H1 (cell line): ENCODE measurements around the gene INHA. TPM values are rescaled to one million over a fixed set of nuclear protein-coding genes. Genes with fewer than 3 reads are reported as not detected.
A peak's percentile ranks its signal among the peaks of the same experiment; 100 is the strongest.

Source experiments
- BACH1 ChIP-seq: IDR thresholded peaks from 2 replicates; pipeline ENCODE4 v1.6.1; 2012; ENCODE audit warnings: low read length, improper control_type of control experiment
- CBX5 ChIP-seq: fragments of 300-800, 300-1000 bp; sonication (generic); IDR thresholded peaks from 2 replicates; pipeline ENCODE4 v1.7.1; 2016; ENCODE audit warnings: antibody characterized with exemption, low read length, low read depth
- CHD1 ChIP-seq: IDR thresholded peaks from 2 replicates; pipeline ENCODE4 v1.6.1; 2012; ENCODE audit warnings: low read depth, low read length, improper control_type of control experiment
- EGR1 ChIP-seq: IDR thresholded peaks from 2 replicates; pipeline ENCODE4 v1.6.1; 2011; ENCODE audit warnings: low read depth, low read length, borderline replicate concordance
- EZH2 ChIP-seq: fragments of 200-600 bp; sonication (generic); IDR thresholded peaks from 2 replicates; pipeline ENCODE4 v1.7.1; 2012; ENCODE audit warnings: low read depth, mild to moderate bottlenecking, moderate library complexity, low read length, inconsistent platforms; ENCODE audit not compliant: severe bottlenecking
- HDAC2 ChIP-seq, 2 experiments: fragments of 300-600 bp in 1 of 2; sonication (generic) in 1 of 2; IDR thresholded peaks; 2 replicates each; pipeline ENCODE4 v1.6.1; 2011 to 2012; ENCODE audit warnings: low read depth in 2 of 2, low read length in 2 of 2, mild to moderate bottlenecking in 2 of 2, moderate library complexity in 2 of 2, borderline replicate concordance in 1 of 2, inconsistent platforms in 1 of 2
- JUND ChIP-seq: IDR thresholded peaks from 2 replicates; pipeline ENCODE4 v1.6.1; 2011; ENCODE audit warnings: mild to moderate bottlenecking, improper control_type of control experiment, low read length
- KDM1A ChIP-seq: fragments of 200-600, 300-600 bp; sonication (generic); IDR thresholded peaks from 2 replicates; pipeline ENCODE4 v1.7.1; 2016; ENCODE audit warnings: mild to moderate bottlenecking, low read length, borderline replicate concordance
- KDM4A ChIP-seq: IDR thresholded peaks from one replicate; pipeline ENCODE4 v1.7.1; 2012; ENCODE audit warnings: low read depth, mild to moderate bottlenecking, moderate library complexity, low read length, inconsistent platforms; ENCODE audit not compliant: severe bottlenecking
- MAFK ChIP-seq: IDR thresholded peaks from 2 replicates; pipeline ENCODE4 v1.6.1; 2012; ENCODE audit warnings: low read depth, mild to moderate bottlenecking, improper control_type of control experiment, low read length
- POLR2A ChIP-seq, 2 experiments: IDR thresholded peaks; 1 replicate in 1 of 2; 2 replicates in 1 of 2; pipeline ENCODE4 v1.6.1; 2011; ENCODE audit warnings: low read depth in 2 of 2, low read length in 2 of 2, mild to moderate bottlenecking in 2 of 2; ENCODE audit errors: control extremely low read depth in 1 of 2
- POLR2AphosphoS5 ChIP-seq: IDR thresholded peaks from 2 replicates; pipeline ENCODE4 v1.6.1; 2011; ENCODE audit warnings: low read depth, low read length
- POU5F1 ChIP-seq: IDR thresholded peaks from 2 replicates; pipeline ENCODE4 v1.6.1; 2011; ENCODE audit warnings: low read depth, mild to moderate bottlenecking, low read length, moderate library complexity
- RNF2 ChIP-seq: fragments of 200-900, 300-1000 bp; sonication (generic); IDR thresholded peaks from 2 replicates; pipeline ENCODE4 v1.7.1; 2016; ENCODE audit warnings: borderline replicate concordance, low read depth, mild to moderate bottlenecking, antibody characterized with exemption, low read length; ENCODE audit not compliant: poor library complexity, severe bottlenecking; ENCODE audit errors: missing control alignments
- SAP30 ChIP-seq: fragments of 300-600 bp; sonication (generic); IDR thresholded peaks from 2 replicates; pipeline ENCODE4 v1.7.1; 2012; ENCODE audit warnings: low read length, moderate library complexity, mild to moderate bottlenecking, inconsistent platforms; ENCODE audit not compliant: insufficient read depth, insufficient replicate concordance
- SIN3A ChIP-seq, 2 experiments: IDR thresholded peaks in 1 of 2; conservative IDR thresholded peaks in 1 of 2; 2 replicates each; pipeline ENCODE4 v1.6.1; 2011 to 2012; ENCODE audit warnings: low read length in 2 of 2, improper control_type of control experiment in 1 of 2, low read depth in 1 of 2, mild to moderate bottlenecking in 1 of 2
- SIRT6 ChIP-seq: IDR thresholded peaks from one replicate; pipeline ENCODE4 v1.7.1; 2012; ENCODE audit warnings: low read length, inconsistent platforms
- SIX5 ChIP-seq: IDR thresholded peaks from 2 replicates; pipeline ENCODE4 v1.6.1; 2011; ENCODE audit warnings: mild to moderate bottlenecking, low read depth, low read length
- polyA plus RNA-seq, 7 experiments: library from polyadenylated mRNA; depleted of rRNA in 3 of 7; stranded (reverse) in 5 of 7; unstranded in 2 of 7; fragments of >200 nt in 5 of 7; fragments of 200-250 nt in 2 of 7; gene quantifications; 1 replicate in 5 of 7; 2 replicates in 1 of 7; 4 replicates in 1 of 7; pipeline versions ENCODE4 v1.2.1 to v1.2.3, GENCODE V29; 2011 to 2013; ENCODE audit warnings: missing spikeins in 2 of 7, mixed read lengths in 2 of 7
- total RNA-seq: library from RNA; stranded (reverse); fragmentation: NEBNext Ultra II Directional; extraction: Animal tissue kit (Norgen Biotek cat#: 25700); gene quantifications from 2 replicates; pipeline ENCODE4 v1.2.1, GENCODE V29; 2021
- TF ChIP-seq, protein P1 (sequence below), 3 experiments: IDR thresholded peaks; 1 replicate in 2 of 3; 2 replicates in 1 of 3; pipeline versions ENCODE4 v1.5.1 to v1.6.1; 2011; ENCODE audit warnings: low read length in 3 of 3, mild to moderate bottlenecking in 3 of 3, inconsistent platforms in 2 of 3, low read depth in 1 of 3, moderate library complexity in 1 of 3; ENCODE audit not compliant: insufficient read depth in 1 of 3; ENCODE audit errors: control extremely low read depth in 1 of 3
- TF ChIP-seq, protein P2 (sequence below): IDR thresholded peaks from 2 replicates; pipeline ENCODE4 v1.6.1; 2012; ENCODE audit warnings: low read length, inconsistent platforms

Gene INHA
- total and polyA plus RNA-seq, 2 of the 8 experiments (the other 6 are each of a cell fraction or from before 2014, with no cell fraction given) = 0.65 to 2.7 TPM

DNA sequence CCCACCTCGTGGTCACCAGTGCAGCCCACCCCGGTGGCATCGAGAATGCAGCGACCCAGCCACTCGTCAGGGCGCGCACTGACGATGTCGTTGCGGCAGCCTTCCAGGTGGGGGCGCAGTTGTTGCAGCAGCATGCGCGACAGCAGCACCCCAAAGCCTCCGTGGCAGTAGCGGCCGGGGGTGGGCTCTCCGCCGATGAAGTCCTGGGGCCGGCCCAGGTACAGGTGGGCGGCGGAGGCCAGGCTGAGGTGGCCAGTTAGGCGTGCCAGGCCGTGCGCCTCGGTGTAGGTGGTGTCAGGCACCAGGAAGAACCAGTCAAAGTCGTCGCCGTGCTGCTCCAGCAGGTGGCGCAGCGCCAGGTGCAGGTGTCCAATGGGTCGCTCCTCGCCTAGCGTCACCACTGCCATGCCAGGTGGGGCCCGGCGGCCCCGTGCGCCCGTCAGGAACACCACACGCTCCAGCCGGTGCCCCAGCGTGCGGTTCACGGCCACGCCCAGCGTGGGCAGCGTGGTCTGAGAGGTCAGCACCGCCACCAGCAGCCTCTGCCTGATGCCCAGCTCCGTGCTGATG is 30.4 kb upstream of the INHA start (continued):
- TF ChIP-seq, protein P1, sequence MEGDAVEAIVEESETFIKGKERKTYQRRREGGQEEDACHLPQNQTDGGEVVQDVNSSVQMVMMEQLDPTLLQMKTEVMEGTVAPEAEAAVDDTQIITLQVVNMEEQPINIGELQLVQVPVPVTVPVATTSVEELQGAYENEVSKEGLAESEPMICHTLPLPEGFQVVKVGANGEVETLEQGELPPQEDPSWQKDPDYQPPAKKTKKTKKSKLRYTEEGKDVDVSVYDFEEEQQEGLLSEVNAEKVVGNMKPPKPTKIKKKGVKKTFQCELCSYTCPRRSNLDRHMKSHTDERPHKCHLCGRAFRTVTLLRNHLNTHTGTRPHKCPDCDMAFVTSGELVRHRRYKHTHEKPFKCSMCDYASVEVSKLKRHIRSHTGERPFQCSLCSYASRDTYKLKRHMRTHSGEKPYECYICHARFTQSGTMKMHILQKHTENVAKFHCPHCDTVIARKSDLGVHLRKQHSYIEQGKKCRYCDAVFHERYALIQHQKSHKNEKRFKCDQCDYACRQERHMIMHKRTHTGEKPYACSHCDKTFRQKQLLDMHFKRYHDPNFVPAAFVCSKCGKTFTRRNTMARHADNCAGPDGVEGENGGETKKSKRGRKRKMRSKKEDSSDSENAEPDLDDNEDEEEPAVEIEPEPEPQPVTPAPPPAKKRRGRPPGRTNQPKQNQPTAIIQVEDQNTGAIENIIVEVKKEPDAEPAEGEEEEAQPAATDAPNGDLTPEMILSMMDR (IDR thresholded peaks at IDR 0.05; ENCODE audit: control extremely low read depth in 1 of 3, insufficient read depth in 1 of 3, low read depth in 1 of 3, low read length in 3 of 3) = peak in 2 of 3 experiments; percentile 80 to 81; a peak in 3 of 4 replicates
- TF ChIP-seq MAFK = no peak
- TF ChIP-seq KDM1A = no peak
- TF ChIP-seq BACH1 = 0 out of 2 replicates have a peak, but pooled peaks have one; percentile 6
- TF ChIP-seq EGR1 = 0 out of 2 replicates have a peak, but pooled peaks have one; percentile 11
- TF ChIP-seq, protein P2, sequence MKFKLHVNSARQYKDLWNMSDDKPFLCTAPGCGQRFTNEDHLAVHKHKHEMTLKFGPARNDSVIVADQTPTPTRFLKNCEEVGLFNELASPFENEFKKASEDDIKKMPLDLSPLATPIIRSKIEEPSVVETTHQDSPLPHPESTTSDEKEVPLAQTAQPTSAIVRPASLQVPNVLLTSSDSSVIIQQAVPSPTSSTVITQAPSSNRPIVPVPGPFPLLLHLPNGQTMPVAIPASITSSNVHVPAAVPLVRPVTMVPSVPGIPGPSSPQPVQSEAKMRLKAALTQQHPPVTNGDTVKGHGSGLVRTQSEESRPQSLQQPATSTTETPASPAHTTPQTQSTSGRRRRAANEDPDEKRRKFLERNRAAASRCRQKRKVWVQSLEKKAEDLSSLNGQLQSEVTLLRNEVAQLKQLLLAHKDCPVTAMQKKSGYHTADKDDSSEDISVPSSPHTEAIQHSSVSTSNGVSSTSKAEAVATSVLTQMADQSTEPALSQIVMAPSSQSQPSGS = no peak
- TF ChIP-seq SAP30 = no peak
- peak; percentile 75 for TF ChIP-seq KDM4A
- no peak for TF ChIP-seq POU5F1
- TF ChIP-seq EZH2 = no peak
- TF ChIP-seq CHD1 = no peak
- no peak for TF ChIP-seq SIX5
- no peak for TF ChIP-seq RNF2
- no peak for TF ChIP-seq SIRT6
- no peak for TF ChIP-seq HDAC2 (IDR thresholded peaks at IDR 0.05; ENCODE audit: borderline replicate concordance in 1 of 2, low read depth in 2 of 2, low read length in 2 of 2)
- peak; percentile 44; the same call in 1 of the 2 replicates for TF ChIP-seq POLR2AphosphoS5
- TF ChIP-seq JUND = no peak
- no peak for TF ChIP-seq POLR2A (IDR thresholded peaks at IDR 0.05; ENCODE audit: control extremely low read depth in 1 of 2, low read depth in 2 of 2, low read length in 2 of 2)
- TF ChIP-seq CBX5 = no peak
- TF ChIP-seq SIN3A (conservative IDR thresholded peaks at IDR 0.05 in 1 of 2, IDR thresholded peaks at IDR 0.05 in 1 of 2; ENCODE audit: low read depth in 1 of 2, low read length in 2 of 2) = peak in 1 of 2 experiments; percentile 86; a peak in 2 of 4 replicates
